Ovary (tissue), 9 donors: ENCODE results near the gene ETV6. TPM values are rescaled to one million over a fixed set of nuclear protein-coding genes. Genes with fewer than 3 reads are reported as not detected.

Experiments
- DNase-seq, 5 donors: peaks; one replicate each; pipeline ENCODE4 v3.0.0-alpha.2; 2019 to 2020
- H3K27ac ChIP-seq, 2 donors: fragments of 200-600 bp; one replicate each; pipeline versions ENCODE4 v1.5.1 to v1.8.0; 2019 to 2022
- H3K27me3 ChIP-seq: fragments of 200-600 bp; one replicate; pipeline ENCODE4 v1.8.0; 2022
- H3K36me3 ChIP-seq: fragments of 200-600 bp; sonication (generic); one replicate; pipeline ENCODE4 v1.5.1; 2019
- H3K4me1 ChIP-seq: one replicate; pipeline ENCODE4 v1.8.1; 2013; ENCODE audit warnings: mild to moderate bottlenecking, moderate library complexity; ENCODE audit not compliant: insufficient read depth
- H3K4me3 ChIP-seq: fragments of 200-600 bp; sonication (generic); one replicate; pipeline ENCODE4 v1.5.1; 2017
- H3K9me3 ChIP-seq, 2 donors: fragments of 200-600 bp in 1 of 2; sonication (generic) in 1 of 2; one replicate each; pipeline versions ENCODE4 v1.5.1 to v1.8.1; 2013 to 2019; ENCODE audit warnings: mild to moderate bottlenecking in 1 of 2, moderate library complexity in 1 of 2
- CTCF ChIP-seq, 3 donors: fragments of 450-650 bp in 2 of 3; fragments of 200-600 bp in 1 of 3; IDR thresholded peaks; one replicate each; pipeline versions ENCODE4 v1.5.1 to v1.8.0; 2016 to 2022; ENCODE audit warnings: antibody characterized with exemption in 3 of 3, mild to moderate bottlenecking in 1 of 3
- EP300 ChIP-seq: sonication (generic); formaldehyde crosslinking; IDR thresholded peaks from one replicate; pipeline ENCODE4 v1.6.1; 2017; ENCODE audit warnings: antibody characterized with exemption
- POLR2A ChIP-seq: fragments of 450-650 bp; IDR thresholded peaks from one replicate; pipeline ENCODE4 v1.6.1; 2017; ENCODE audit warnings: antibody characterized with exemption, mild to moderate bottlenecking, moderate library complexity
- WGBS, 3 donors: extraction: QIAGEN DNeasy Blood & Tissue Kit in 1 of 3; methylation state at CpG; one replicate each; pipeline versions ENCODE4 v1.1.5 to v1.1.7; 2013 to 2017; 5-methylcytosine and 5-hydroxymethylcytosine counted together
- intact Hi-C, 4 donors: fragments of 100-400 bp; cut with DNase I; formaldehyde crosslinking; loops; one replicate each; pipeline versions ENCODE4 v1.11.0 to v1.15.1; 2022 to 2023
- polyA plus RNA-seq, 2 donors: library from polyadenylated mRNA; stranded (reverse); fragments of 200-250 nt in 1 of 2; fragments of 350-450 nt in 1 of 2; fragmentation: Illumina TruSeq in 1 of 2; extraction: RNeasy Lipid Tissue Mini Kit (QIAGEN cat#74804) in 1 of 2; gene quantifications; one replicate each; pipeline ENCODE4 v1.2.3, GENCODE V29; 2013 to 2014
- total RNA-seq, 7 donors: library from RNA; depleted of rRNA in 2 of 7; stranded (reverse); fragments of >200 nt in 2 of 7; fragmentation: NEBNext Ultra II Directional in 3 of 7; extraction: Animal tissue kit (Norgen Biotek cat#: 25700) in 3 of 7; gene quantifications; one replicate each; pipeline versions ENCODE4 v1.1.0 to v1.2.4, GENCODE V29; 2016 to 2023
- donor health status: DM: no; HTN: no; CAD: no; lungs with moderate emphysema.
- donor health status: DM: no; HTN: no; CAD: no.
- donor health status: Bipolar disorder and iron deficiency.
- donor health status: DM: yes; HTN: yes; CAD: no.
- donor health status: DM: no; HTN: no; CAD: no.
- donor health status: DM: yes; HTN: yes; CAD: no.

The ETV6 gene
- total and polyA plus RNA-seq, 9 donors, result 4.4 to 34.6 (median 18.3) TPM

DNA sequence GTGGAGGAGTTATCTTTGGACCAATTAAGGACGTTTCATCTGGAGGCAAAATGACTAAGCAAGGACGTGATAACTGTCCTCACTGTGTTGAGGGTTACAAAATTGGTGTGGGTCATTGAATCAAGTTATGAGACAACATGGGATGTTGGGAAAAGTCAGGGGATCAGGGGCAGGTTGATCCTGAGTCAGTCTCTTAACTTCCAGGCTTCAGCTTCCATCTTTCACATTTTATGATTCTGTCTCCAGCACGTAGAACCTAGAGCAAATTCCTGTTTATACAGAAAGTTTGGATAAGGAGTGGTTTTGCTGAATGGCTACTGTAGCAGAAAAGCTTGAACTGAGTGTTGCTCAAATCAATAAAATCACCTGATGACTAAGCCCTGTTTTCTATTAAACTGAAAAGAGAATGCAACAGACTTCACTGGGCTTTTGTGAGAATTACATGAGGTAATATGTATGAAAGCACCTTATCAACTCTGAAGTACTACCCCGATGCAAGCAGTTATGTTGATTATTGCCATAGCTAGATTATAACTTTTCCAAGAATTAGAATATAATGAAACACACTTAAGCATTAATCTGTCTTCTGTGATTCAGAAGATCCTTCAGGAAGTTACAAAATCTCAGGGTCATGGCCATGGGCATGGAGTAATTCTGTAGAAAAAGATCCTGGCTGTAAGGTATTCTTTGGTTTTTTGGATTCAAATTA lies 184.8 kb downstream of the ETV6 start:
- WGBS, 3 donors, result 41 to 46% (median 42%) methylated on average over 4 of the region's 4 CpGs
- no peaks in the 10 kb centered on the region for H3K27me3 ChIP-seq
- no peaks in the 10 kb centered on the region for H3K36me3 ChIP-seq
- H3K27ac ChIP-seq, result no peak overlapping the region
- TF ChIP-seq EP300 (no peak), POLR2A (no peak), CTCF (IDR thresholded peaks at IDR 0.05) (no peak)
- H3K9me3 ChIP-seq, result no peaks in the 10 kb centered on the region
- intact Hi-C loops, result no loop called here
- H3K4me1 ChIP-seq, result peaks cover 22% of the 10 kb centered on the region
- H3K4me3 ChIP-seq, result no peak overlapping the region
- no peak for DNase-seq

- intact Hi-C loops, result no loop called here
Measured at GRCh38 chr12:11834931-11835330, 185.5 kb downstream of the ETV6 start.

DNA sequence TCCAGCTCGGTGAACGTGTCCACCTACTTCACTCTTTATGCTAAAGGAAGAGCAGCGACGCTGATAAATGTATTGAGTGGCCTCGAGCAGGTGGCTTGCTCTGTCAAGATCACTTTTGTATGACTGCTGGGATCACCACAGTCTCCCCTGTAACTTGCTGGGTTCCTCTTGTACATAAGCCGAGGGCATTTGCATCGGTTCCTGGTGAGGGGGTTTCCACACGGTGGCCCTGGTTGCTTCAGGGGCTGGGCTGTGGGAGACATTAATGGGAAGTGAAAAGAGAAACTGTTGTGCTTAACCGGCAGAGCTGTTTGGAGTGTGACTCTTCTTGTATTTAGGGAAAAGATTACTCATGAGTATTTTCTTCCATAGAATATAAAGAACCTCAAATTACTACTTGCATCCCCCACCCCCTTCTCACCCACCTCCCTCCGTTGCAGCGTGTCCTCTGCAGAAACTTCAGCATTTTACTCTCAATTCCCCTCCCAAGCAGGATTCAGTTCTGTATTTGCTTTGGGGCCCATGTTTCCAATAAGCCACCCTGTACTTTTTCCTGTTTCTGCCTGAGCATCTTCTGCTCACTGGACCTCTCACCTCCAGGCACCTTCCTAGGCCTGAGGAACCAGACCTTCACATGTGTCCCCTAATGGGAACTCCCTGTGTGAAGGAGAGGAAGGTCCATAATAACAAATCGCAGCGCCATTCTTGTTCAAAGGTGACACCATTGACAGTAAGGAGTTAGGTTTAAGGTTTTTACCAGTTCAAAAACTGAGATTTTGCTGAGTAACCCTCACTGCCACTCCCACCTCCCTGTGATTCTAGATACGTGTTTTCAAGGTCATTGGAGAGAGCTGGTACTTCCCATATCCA lies 187.0 kb downstream of the ETV6 start:
- TF ChIP-seq POLR2A, result no peak
- TF ChIP-seq EP300, result no peak
- TF ChIP-seq CTCF (IDR thresholded peaks at IDR 0.05), result no peak
- intact Hi-C loops, result no loop called here
- DNase-seq, result no peak

More at GRCh38 chr12:11834931-11835330, 185.5 kb downstream of the ETV6 start:
- 86 to 91% (median 88%) methylated on average over 3 of the region's 3 CpGs for WGBS, 3 donors
- H3K4me3 ChIP-seq, result no peak overlapping the region
- no peaks in the 10 kb centered on the region for H3K27me3 ChIP-seq
- no peaks in the 10 kb centered on the region for H3K9me3 ChIP-seq
- no peak overlapping the region for H3K27ac ChIP-seq
- H3K36me3 ChIP-seq, result no peaks in the 10 kb centered on the region
- DNase-seq, result no peak
- no peak for TF ChIP-seq POLR2A
- no peak for TF ChIP-seq EP300
- no peak for TF ChIP-seq CTCF (IDR thresholded peaks at IDR 0.05)
- H3K4me1 ChIP-seq, result peaks cover 18% of the 10 kb centered on the region

GRCh38 chr12:11837216-11837934 lies 187.9 kb downstream of the ETV6 start:
- Histone ChIP-seq H3K4me3 (no peak overlapping the region), H3K9me3 (no peaks in the 10 kb centered on the region), H3K27ac (no peak overlapping the region), H3K36me3 (no peaks in the 10 kb centered on the region), H3K27me3 (no peaks in the 10 kb centered on the region), H3K4me1 (peaks cover 13% of the 10 kb centered on the region)
- intact Hi-C loops, result no loop called here
- TF ChIP-seq CTCF (IDR thresholded peaks at IDR 0.05) (no peak), POLR2A (no peak), EP300 (no peak)
- DNase-seq, result no peak
- 40 to 88% (median 87%) methylated on average over 3 of the region's 3 CpGs for WGBS, 3 donors

More for the DNA sequence above, 187.0 kb downstream of the ETV6 start:
- H3K4me1 ChIP-seq, result peaks cover 14% of the 10 kb centered on the region
- no peaks in the 10 kb centered on the region for H3K27me3 ChIP-seq
- no peak overlapping the region for H3K4me3 ChIP-seq
- H3K9me3 ChIP-seq, result no peaks in the 10 kb centered on the region
- WGBS, 3 donors, result 79 to 81% (median 80%) methylated on average over 14 of the region's 14 CpGs
- H3K36me3 ChIP-seq, result no peaks in the 10 kb centered on the region
- no peak overlapping the region for H3K27ac ChIP-seq
